Right ventricle myocardium inferior (tissue), 1 donor: ENCODE measurements around the gene KLK1. TPM values are rescaled to one million over a fixed set of nuclear protein-coding genes. Genes with fewer than 3 reads are reported as not detected.
"Not testable (repeated sequence)": the region's sequence is repeated elsewhere in the genome, so short reads cannot be mapped to it uniquely, and the experiment has no call there.

Experiments used
- ATAC-seq: fragments of 200-7000 bp; cut with Tn5 transposase; one replicate; pipeline ENCODE4 v1.9.1; 2020; ENCODE audit warnings: mild to moderate bottlenecking, moderate library complexity
- DNase-seq: peaks from one replicate; pipeline ENCODE4 v3.0.0; 2021; ENCODE audit errors: missing footprints
- intact Hi-C: fragments of 100-400 bp; cut with DNase I; formaldehyde crosslinking; loops from one replicate; pipeline ENCODE4 v1.11.0; 2022
- total RNA-seq: library from RNA; stranded (reverse); fragmentation: NEBNext Ultra II Directional; extraction: Animal tissue kit (Norgen Biotek cat#: 25700); gene quantifications from one replicate; pipeline ENCODE4 v1.2.1, GENCODE V29; 2021
- donor health status: DM: no; HTN: yes; CAD: no; lungs with severe emphysema.

Gene KLK1
- total RNA-seq, 1 donor from 2014 or later: 0.32 TPM

- ATAC-seq: no peak
- no peak for DNase-seq
- intact Hi-C loops: no loop called here
Observed at GRCh38 chr19:50820086-50820485, 3.5 kb downstream of the KLK1 start.

GRCh38 chr19:50819636-50820035, 4.0 kb downstream of the KLK1 start:
- ATAC-seq: no peak
- intact Hi-C loops: no loop called here

GRCh38 chr19:50818859-50819472, 4.6 kb downstream of the KLK1 start:
- intact Hi-C loops: no loop called here
- ATAC-seq: no peak

More at GRCh38 chr19:50819636-50820035, 4.0 kb downstream of the KLK1 start:
- no peak for DNase-seq

GRCh38 chr19:50817941-50818858, 5.4 kb downstream of the KLK1 start:
- ATAC-seq: no peak
- intact Hi-C loops: no loop called here
- no peak for DNase-seq

More at GRCh38 chr19:50818859-50819472, 4.6 kb downstream of the KLK1 start:
- DNase-seq: no peak

- no peak for ATAC-seq
- no peak for DNase-seq
- intact Hi-C loops: no loop called here
Observed at GRCh38 chr19:50815439-50815838, 8.1 kb downstream of the KLK1 start.

- no peak for DNase-seq
- intact Hi-C loops: no loop called here
- no peak for ATAC-seq
Observed at GRCh38 chr19:50814883-50815282, 8.7 kb downstream of the KLK1 start.

- no peak for ATAC-seq
- intact Hi-C loops: no loop called here
- no peak for DNase-seq
Observed at GRCh38 chr19:50812474-50812873, 11.1 kb downstream of the KLK1 start.

- ATAC-seq, intact Hi-C loops, DNase-seq: not testable (repeated sequence)
Observed at GRCh38 chr19:50811622-50812238, 11.9 kb downstream of the KLK1 start.

- intact Hi-C loops: no loop called here
- no peak for ATAC-seq
- no peak for DNase-seq
Observed at GRCh38 chr19:50808856-50809255, 14.7 kb downstream of the KLK1 start.

GRCh38 chr19:50804420-50805272, 18.9 kb downstream of the KLK1 start:
- peak; percentile 99 for DNase-seq
- intact Hi-C loops: loop anchor here (5.0 kb wide), 1 partner anchor 422 kb away; the partner anchor contains the start of gene POLD1
- ATAC-seq: peak; percentile 99

GRCh38 chr19:50803633-50804419, 19.8 kb downstream of the KLK1 start:
- intact Hi-C loops: loop anchor here (5.0 kb wide), 1 partner anchor 422 kb away; the partner anchor contains the start of gene POLD1
- DNase-seq (no peak), ATAC-seq (no peak)

GRCh38 chr19:50801107-50801506, 22.5 kb downstream of the KLK1 start:
- intact Hi-C loops: loop anchor here (5.0 kb wide), 1 partner anchor 419 kb away; the partner anchor contains the start of gene POLD1
- ATAC-seq (no peak), DNase-seq (no peak)

GRCh38 chr19:50799547-50799851, 24.1 kb downstream of the KLK1 start:
- DNase-seq (no peak), ATAC-seq (no peak)
- intact Hi-C loops: no loop called here

GRCh38 chr19:50798659-50799546, 24.7 kb downstream of the KLK1 start:
- intact Hi-C loops: no loop called here
- no peak for DNase-seq
- ATAC-seq: no peak

GRCh38 chr19:50797781-50798658, 25.6 kb downstream of the KLK1 start:
- ATAC-seq (no peak), DNase-seq (no peak)
- intact Hi-C loops: no loop called here

GRCh38 chr19:50797429-50797780, 26.2 kb downstream of the KLK1 start:
- DNase-seq: no peak
- intact Hi-C loops: no loop called here
- ATAC-seq: no peak
